ENCODE data around the gene ZNF536.
"Not testable (repeated sequence)": the region's sequence is repeated elsewhere in the genome, so short reads cannot be mapped to it uniquely, and the experiment has no call there.

ZNF536 gene

GRCh38 chr19:30479231-30479630, 107.0 kb downstream of the ZNF536 start:
- Histone ChIP-seq H3K27me3 (ENCODE audit: control insufficient read depth, insufficient read depth, low read length) (no peaks in the 10 kb centered on the region), H3K9ac (ENCODE audit: low read length) (no peak overlapping the region), H3K27ac (ENCODE audit: low read depth, low read length) (no peak overlapping the region), H3K4me3 (ENCODE audit: low read length) (no peak overlapping the region), H3K4me1 (ENCODE audit: control insufficient read depth, insufficient read depth, low read length) (no peaks in the 10 kb centered on the region), H3K36me3 (ENCODE audit: control insufficient read depth, insufficient read depth, low read length) (no peaks in the 10 kb centered on the region)

GRCh38 chr19:30480097-30480496, 107.9 kb downstream of the ZNF536 start:
- Histone ChIP-seq H3K9ac (ENCODE audit: low read length) (no peak overlapping the region), H3K27me3 (ENCODE audit: control insufficient read depth, insufficient read depth, low read length) (no peaks in the 10 kb centered on the region), H3K27ac (ENCODE audit: low read depth, low read length) (no peak overlapping the region)

GRCh38 chr19:30481063-30481462, 108.9 kb downstream of the ZNF536 start:
- no peak overlapping the region for H3K4me3 ChIP-seq (ENCODE audit: low read length)
- no peaks in the 10 kb centered on the region for H3K4me1 ChIP-seq (ENCODE audit: control insufficient read depth, insufficient read depth, low read length)
- H3K9ac ChIP-seq (ENCODE audit: low read length): no peak overlapping the region
- H3K27me3 ChIP-seq (ENCODE audit: control insufficient read depth, insufficient read depth, low read length): no peaks in the 10 kb centered on the region
- H3K27ac ChIP-seq (ENCODE audit: low read depth, low read length): no peak overlapping the region
- H3K36me3 ChIP-seq (ENCODE audit: control insufficient read depth, insufficient read depth, low read length): no peaks in the 10 kb centered on the region

More at GRCh38 chr19:30480097-30480496, 107.9 kb downstream of the ZNF536 start:
- Histone ChIP-seq H3K4me1 (ENCODE audit: control insufficient read depth, insufficient read depth, low read length) (no peaks in the 10 kb centered on the region), H3K36me3 (ENCODE audit: control insufficient read depth, insufficient read depth, low read length) (no peaks in the 10 kb centered on the region), H3K4me3 (ENCODE audit: low read length) (no peak overlapping the region)

- no peaks in the 10 kb centered on the region for H3K27me3 ChIP-seq (ENCODE audit: control insufficient read depth, insufficient read depth, low read length)
- no peaks in the 10 kb centered on the region for H3K4me1 ChIP-seq (ENCODE audit: control insufficient read depth, insufficient read depth, low read length)
- H3K36me3 ChIP-seq (ENCODE audit: control insufficient read depth, insufficient read depth, low read length): no peaks in the 10 kb centered on the region
- H3K27ac ChIP-seq (ENCODE audit: low read depth, low read length): no peak overlapping the region
- no peak overlapping the region for H3K9ac ChIP-seq (ENCODE audit: low read length)
- H3K4me3 ChIP-seq (ENCODE audit: low read length): no peak overlapping the region
Measured at GRCh38 chr19:30481823-30482222, 109.6 kb downstream of the ZNF536 start.

GRCh38 chr19:30482956-30483355, 110.8 kb downstream of the ZNF536 start:
- H3K27me3 ChIP-seq (ENCODE audit: control insufficient read depth, insufficient read depth, low read length): no peaks in the 10 kb centered on the region
- no peak overlapping the region for H3K4me3 ChIP-seq (ENCODE audit: low read length)
- H3K27ac ChIP-seq (ENCODE audit: low read depth, low read length): no peak overlapping the region
- H3K4me1 ChIP-seq (ENCODE audit: control insufficient read depth, insufficient read depth, low read length): no peaks in the 10 kb centered on the region
- H3K9ac ChIP-seq (ENCODE audit: low read length): no peak overlapping the region
- no peaks in the 10 kb centered on the region for H3K36me3 ChIP-seq (ENCODE audit: control insufficient read depth, insufficient read depth, low read length)

- H3K27me3 ChIP-seq (ENCODE audit: control insufficient read depth, insufficient read depth, low read length); H3K9ac ChIP-seq (ENCODE audit: low read length); H3K27ac ChIP-seq (ENCODE audit: low read depth, low read length); H3K4me1 ChIP-seq (ENCODE audit: control insufficient read depth, insufficient read depth, low read length); H3K4me3 ChIP-seq (ENCODE audit: low read length); H3K36me3 ChIP-seq (ENCODE audit: control insufficient read depth, insufficient read depth, low read length): not testable (repeated sequence)
Measured at GRCh38 chr19:30486250-30486649, 114.1 kb downstream of the ZNF536 start.

- Histone ChIP-seq H3K9ac (ENCODE audit: low read length) (no peak overlapping the region), H3K27me3 (ENCODE audit: control insufficient read depth, insufficient read depth, low read length) (no peaks in the 10 kb centered on the region), H3K27ac (ENCODE audit: low read depth, low read length) (no peak overlapping the region), H3K4me1 (ENCODE audit: control insufficient read depth, insufficient read depth, low read length) (no peaks in the 10 kb centered on the region), H3K36me3 (ENCODE audit: control insufficient read depth, insufficient read depth, low read length) (no peaks in the 10 kb centered on the region), H3K4me3 (ENCODE audit: low read length) (no peak overlapping the region)
Measured at GRCh38 chr19:30487178-30487577, 115.0 kb downstream of the ZNF536 start.

- no peak overlapping the region for H3K27ac ChIP-seq (ENCODE audit: low read depth, low read length)
- no peak overlapping the region for H3K4me3 ChIP-seq (ENCODE audit: low read length)
- H3K36me3 ChIP-seq (ENCODE audit: control insufficient read depth, insufficient read depth, low read length): no peaks in the 10 kb centered on the region
- no peaks in the 10 kb centered on the region for H3K27me3 ChIP-seq (ENCODE audit: control insufficient read depth, insufficient read depth, low read length)
- H3K4me1 ChIP-seq (ENCODE audit: control insufficient read depth, insufficient read depth, low read length): no peaks in the 10 kb centered on the region
- no peak overlapping the region for H3K9ac ChIP-seq (ENCODE audit: low read length)
Measured at GRCh38 chr19:30488191-30488590, 116.0 kb downstream of the ZNF536 start.

GRCh38 chr19:30490760-30491159, 118.6 kb downstream of the ZNF536 start:
- H3K4me3 ChIP-seq (ENCODE audit: low read length): no peak overlapping the region
- H3K4me1 ChIP-seq (ENCODE audit: control insufficient read depth, insufficient read depth, low read length): no peaks in the 10 kb centered on the region
- H3K36me3 ChIP-seq (ENCODE audit: control insufficient read depth, insufficient read depth, low read length): no peaks in the 10 kb centered on the region
- H3K9ac ChIP-seq (ENCODE audit: low read length): no peak overlapping the region
- no peaks in the 10 kb centered on the region for H3K27me3 ChIP-seq (ENCODE audit: control insufficient read depth, insufficient read depth, low read length)
- H3K27ac ChIP-seq (ENCODE audit: low read depth, low read length): no peak overlapping the region

GRCh38 chr19:30492586-30493270, 120.5 kb downstream of the ZNF536 start:
- no peaks in the 10 kb centered on the region for H3K4me1 ChIP-seq (ENCODE audit: control insufficient read depth, insufficient read depth, low read length)
- no peaks in the 10 kb centered on the region for H3K36me3 ChIP-seq (ENCODE audit: control insufficient read depth, insufficient read depth, low read length)
- no peak overlapping the region for H3K27ac ChIP-seq (ENCODE audit: low read depth, low read length)
- H3K27me3 ChIP-seq (ENCODE audit: control insufficient read depth, insufficient read depth, low read length): no peaks in the 10 kb centered on the region
- no peak overlapping the region for H3K4me3 ChIP-seq (ENCODE audit: low read length)
- no peak overlapping the region for H3K9ac ChIP-seq (ENCODE audit: low read length)

GRCh38 chr19:30497034-30497433, 124.8 kb downstream of the ZNF536 start:
- H3K9ac ChIP-seq (ENCODE audit: low read length): no peak overlapping the region
- no peak overlapping the region for H3K4me3 ChIP-seq (ENCODE audit: low read length)
- H3K27ac ChIP-seq (ENCODE audit: low read depth, low read length): no peak overlapping the region
- no peaks in the 10 kb centered on the region for H3K4me1 ChIP-seq (ENCODE audit: control insufficient read depth, insufficient read depth, low read length)
- no peaks in the 10 kb centered on the region for H3K27me3 ChIP-seq (ENCODE audit: control insufficient read depth, insufficient read depth, low read length)
- no peaks in the 10 kb centered on the region for H3K36me3 ChIP-seq (ENCODE audit: control insufficient read depth, insufficient read depth, low read length)

- not testable (repeated sequence) for H3K9ac ChIP-seq (ENCODE audit: low read length); H3K27ac ChIP-seq (ENCODE audit: low read depth, low read length); H3K27me3 ChIP-seq (ENCODE audit: control insufficient read depth, insufficient read depth, low read length); H3K36me3 ChIP-seq (ENCODE audit: control insufficient read depth, insufficient read depth, low read length); H3K4me1 ChIP-seq (ENCODE audit: control insufficient read depth, insufficient read depth, low read length); H3K4me3 ChIP-seq (ENCODE audit: low read length)
Measured at GRCh38 chr19:30498085-30498484, 125.9 kb downstream of the ZNF536 start.

- H3K4me3 ChIP-seq (ENCODE audit: low read length): no peak overlapping the region
- H3K27ac ChIP-seq (ENCODE audit: low read depth, low read length): no peak overlapping the region
- no peak overlapping the region for H3K9ac ChIP-seq (ENCODE audit: low read length)
- no peaks in the 10 kb centered on the region for H3K27me3 ChIP-seq (ENCODE audit: control insufficient read depth, insufficient read depth, low read length)
- no peaks in the 10 kb centered on the region for H3K36me3 ChIP-seq (ENCODE audit: control insufficient read depth, insufficient read depth, low read length)
- no peaks in the 10 kb centered on the region for H3K4me1 ChIP-seq (ENCODE audit: control insufficient read depth, insufficient read depth, low read length)
Measured at GRCh38 chr19:30498707-30499106, 126.5 kb downstream of the ZNF536 start.

Measured in rectal smooth muscle tissue (tissue), 1 donor.